T-helper 1 cell treated with Interleukin-12 subunit alpha and Interleukin-12 subunit beta and Interleukin-4 antibody, amounts not matched to agents 30 μg/mL and 1 μg/mL, for 36 hours (primary cell): ENCODE results near the gene AXIN2.
A peak's percentile ranks its signal among the peaks of the same experiment; 100 is the strongest.

ENCODE experiments used
- H3K27ac Mint-ChIP-seq: one replicate; pipeline ENCODE4 v1.8.0; 2021; ENCODE audit warnings: mild to moderate bottlenecking, mixed read lengths
- H3K27me3 Mint-ChIP-seq: one replicate; pipeline ENCODE4 v1.8.0; 2021; ENCODE audit warnings: low read depth, mixed read lengths
- H3K36me3 Mint-ChIP-seq: one replicate; pipeline ENCODE4 v1.8.0; 2021; ENCODE audit warnings: low read depth, mixed read lengths
- H3K4me1 Mint-ChIP-seq: one replicate; pipeline ENCODE4 v1.8.0; 2021; ENCODE audit warnings: low read depth, mixed read lengths
- H3K4me3 Mint-ChIP-seq: one replicate; pipeline ENCODE4 v1.8.0; 2021; ENCODE audit warnings: mild to moderate bottlenecking, moderate library complexity, mixed read lengths
- H3K9me3 Mint-ChIP-seq: one replicate; pipeline ENCODE4 v1.8.0; 2021; ENCODE audit warnings: mixed read lengths

The AXIN2 gene

GRCh38 chr17:65565559-65565958 is 4.1 kb upstream of the AXIN2 start:
- Mint-ChIP-seq H3K4me3 (no peak overlapping the region), H3K36me3 (no peaks in the 10 kb centered on the region), H3K9me3 (no peaks in the 10 kb centered on the region), H3K27me3 (peaks cover 31% of the 10 kb centered on the region), H3K27ac (no peak overlapping the region), H3K4me1 (peaks cover 13% of the 10 kb centered on the region)

GRCh38 chr17:65564793-65565192 is 3.3 kb upstream of the AXIN2 start:
- Mint-ChIP-seq H3K4me3 (no peak overlapping the region), H3K27ac (no peak overlapping the region), H3K36me3 (no peaks in the 10 kb centered on the region), H3K9me3 (no peaks in the 10 kb centered on the region), H3K27me3 (peaks cover 31% of the 10 kb centered on the region), H3K4me1 (peaks cover 13% of the 10 kb centered on the region)

DNA sequence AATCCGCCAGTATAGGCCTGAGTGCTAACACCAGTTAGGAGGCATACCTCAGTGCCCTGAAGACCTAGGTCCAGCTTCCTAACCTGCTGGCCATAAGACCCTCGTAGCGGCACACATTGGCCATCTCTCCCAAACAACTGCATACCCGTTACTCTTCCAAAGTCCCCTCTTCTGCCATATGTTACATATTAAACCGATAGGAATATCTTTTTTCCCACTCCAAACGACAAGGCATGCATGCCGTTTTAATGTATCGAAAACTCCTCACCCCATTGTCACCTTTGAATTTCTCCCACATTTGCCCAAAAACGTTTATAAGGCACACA is 721 bp upstream of the AXIN2 start:
- Mint-ChIP-seq H3K9me3 (no peaks in the 10 kb centered on the region), H3K4me1 (peaks cover 21% of the 10 kb centered on the region), H3K27ac (peak overlapping the region; percentile 52), H3K4me3 (peak overlapping the region; percentile 81), H3K27me3 (peaks cover 21% of the 10 kb centered on the region), H3K36me3 (no peaks in the 10 kb centered on the region)

DNA sequence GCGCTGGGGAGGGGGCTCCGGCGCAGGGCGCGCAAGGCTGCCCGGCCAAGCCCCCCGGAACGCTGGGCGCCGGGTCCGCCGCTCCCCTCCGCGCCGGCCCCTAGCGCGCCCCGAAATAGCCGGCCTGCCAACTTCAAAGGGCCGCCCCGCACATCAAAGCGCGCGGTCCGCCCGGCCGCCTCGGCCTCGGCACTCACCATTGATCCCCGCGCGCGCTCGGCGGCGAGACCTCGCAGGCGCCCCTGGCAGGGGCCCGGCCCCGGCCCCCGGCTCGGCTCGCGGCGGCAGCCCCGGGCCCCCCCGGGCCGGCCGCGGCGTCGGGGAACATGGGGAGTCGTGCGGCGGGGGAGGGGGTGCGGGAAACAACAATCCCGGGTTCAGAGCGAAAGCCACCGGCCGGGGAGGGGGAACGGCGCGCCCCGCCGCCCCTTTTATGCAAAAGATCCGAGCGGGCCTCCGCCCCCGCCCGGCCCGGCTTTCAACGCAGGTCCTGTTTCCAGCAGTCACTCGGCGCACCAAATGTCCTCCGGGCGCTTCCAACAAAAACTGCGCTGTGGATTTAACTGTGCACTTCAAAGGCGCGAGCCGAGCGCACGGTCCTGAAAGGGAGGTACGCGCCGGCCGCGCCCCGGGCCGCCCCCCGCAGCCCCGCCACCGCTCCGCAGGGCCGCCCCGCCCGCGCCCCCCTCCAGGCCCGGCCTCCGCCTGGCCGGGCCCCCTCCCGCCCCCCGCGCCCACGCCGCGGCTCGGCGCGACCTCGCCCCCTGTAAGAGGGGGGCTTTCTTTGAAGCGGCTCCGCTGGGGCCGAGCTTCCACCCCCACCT is 608 bp downstream of the AXIN2 start:
- H3K27ac Mint-ChIP-seq = no peak overlapping the region
- H3K36me3 Mint-ChIP-seq = no peaks in the 10 kb centered on the region
- peak overlapping the region; percentile 68 for H3K4me3 Mint-ChIP-seq
- peaks cover 21% of the 10 kb centered on the region for H3K4me1 Mint-ChIP-seq
- no peaks in the 10 kb centered on the region for H3K9me3 Mint-ChIP-seq
- peaks cover 21% of the 10 kb centered on the region for H3K27me3 Mint-ChIP-seq

- no peak overlapping the region for H3K27ac Mint-ChIP-seq
- peak overlapping the region; percentile 79 for H3K4me3 Mint-ChIP-seq
- peaks cover 16% of the 10 kb centered on the region for H3K27me3 Mint-ChIP-seq
- H3K4me1 Mint-ChIP-seq = peaks cover 21% of the 10 kb centered on the region
- H3K36me3 Mint-ChIP-seq = no peaks in the 10 kb centered on the region
- no peaks in the 10 kb centered on the region for H3K9me3 Mint-ChIP-seq
Measured at GRCh38 chr17:65559804-65560627, 1.4 kb downstream of the AXIN2 start.

DNA sequence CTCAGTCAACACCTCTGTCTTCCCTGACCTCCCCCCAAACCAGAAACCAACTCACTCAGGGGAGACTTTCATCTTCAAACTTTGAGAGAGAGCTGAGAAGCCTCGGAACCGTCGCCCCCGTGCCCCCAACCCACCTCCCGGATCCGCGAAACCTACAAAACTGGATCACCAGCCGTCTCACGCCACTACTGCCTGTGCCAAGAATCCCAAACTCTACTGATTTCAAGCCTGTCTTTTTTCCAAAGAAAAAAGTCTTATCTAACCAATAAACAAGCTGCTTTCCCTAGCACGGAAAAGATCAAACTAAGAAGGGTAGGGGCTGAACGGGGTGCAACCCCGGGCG is 2.0 kb downstream of the AXIN2 start:
- peak overlapping the region; percentile 79 for H3K4me3 Mint-ChIP-seq

DNA sequence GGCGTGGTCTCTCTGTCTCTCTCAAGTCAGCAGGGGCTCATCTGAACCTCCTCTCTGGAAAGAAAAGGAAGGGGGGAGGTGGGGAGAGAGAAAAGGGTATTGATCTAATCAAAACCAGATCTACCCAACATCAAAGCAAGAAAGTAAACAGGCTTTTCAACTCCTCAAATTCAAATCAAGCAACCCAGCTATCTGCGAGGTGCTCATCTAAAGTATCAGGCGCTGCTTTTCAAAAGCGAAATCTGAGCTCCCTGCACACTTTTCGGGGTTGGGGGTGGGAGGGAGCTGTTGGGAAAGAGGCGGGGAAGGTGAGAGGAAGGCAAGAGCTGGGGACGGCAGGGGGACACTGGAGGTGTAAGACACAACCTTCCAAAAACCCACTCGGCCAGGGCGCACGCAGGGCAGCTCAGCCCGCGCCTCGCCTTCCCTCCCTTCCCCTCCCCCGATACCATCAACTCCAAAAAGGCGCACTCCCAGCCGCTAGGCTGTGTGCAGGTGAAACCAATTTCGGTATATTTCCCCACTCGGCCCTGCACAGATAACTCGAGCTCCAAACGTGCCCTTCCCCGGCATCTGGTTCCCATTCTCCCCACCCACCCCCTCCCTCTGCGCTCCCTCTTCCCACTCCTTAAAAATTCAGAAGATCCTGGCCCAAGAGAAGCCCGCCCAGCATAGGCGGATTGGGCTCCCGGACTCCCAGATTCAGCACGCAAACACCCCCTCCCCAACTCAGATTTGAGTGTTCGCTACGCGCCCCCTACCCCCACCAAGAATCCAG is 2.6 kb downstream of the AXIN2 start:
- Mint-ChIP-seq H3K9me3 (no peaks in the 10 kb centered on the region), H3K4me1 (peaks cover 20% of the 10 kb centered on the region), H3K4me3 (peak overlapping the region; percentile 79), H3K36me3 (no peaks in the 10 kb centered on the region), H3K27me3 (peaks cover 19% of the 10 kb centered on the region), H3K27ac (peak overlapping the region; percentile 54)

More for the DNA sequence above, 2.0 kb downstream of the AXIN2 start:
- H3K27me3 Mint-ChIP-seq = peaks cover 14% of the 10 kb centered on the region
- peaks cover 21% of the 10 kb centered on the region for H3K4me1 Mint-ChIP-seq
- peak overlapping the region; percentile 54 for H3K27ac Mint-ChIP-seq
- H3K36me3 Mint-ChIP-seq = no peaks in the 10 kb centered on the region
- H3K9me3 Mint-ChIP-seq = no peaks in the 10 kb centered on the region

DNA sequence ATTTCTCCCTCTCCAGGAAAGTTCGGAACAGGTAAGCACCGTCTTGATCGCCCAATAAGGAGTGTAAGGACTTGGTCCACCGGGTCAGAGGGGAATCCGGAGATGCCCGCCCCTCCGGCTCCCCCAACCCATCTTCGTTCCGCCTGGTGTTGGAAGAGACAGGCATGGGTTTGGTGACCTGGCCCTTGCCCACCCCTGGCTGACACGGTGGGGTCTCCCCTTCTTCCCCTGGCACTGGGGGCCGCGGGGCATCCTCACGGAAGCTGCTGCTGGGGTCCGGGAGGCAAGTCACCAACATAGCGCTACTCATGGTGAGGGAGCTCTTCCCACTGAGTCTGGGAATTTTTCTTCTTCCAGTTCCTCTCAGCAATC is 3.2 kb downstream of the AXIN2 start:
- Mint-ChIP-seq H3K36me3 (no peaks in the 10 kb centered on the region), H3K27me3 (peaks cover 22% of the 10 kb centered on the region), H3K4me1 (peaks cover 22% of the 10 kb centered on the region), H3K27ac (no peak overlapping the region), H3K9me3 (no peaks in the 10 kb centered on the region), H3K4me3 (peak overlapping the region; percentile 24)

- Mint-ChIP-seq H3K9me3 (no peaks in the 10 kb centered on the region), H3K36me3 (no peaks in the 10 kb centered on the region), H3K27ac (no peak overlapping the region), H3K4me3 (no peak overlapping the region), H3K4me1 (peaks cover 26% of the 10 kb centered on the region), H3K27me3 (peaks cover 24% of the 10 kb centered on the region)
Measured at GRCh38 chr17:65557349-65558310, 3.8 kb downstream of the AXIN2 start.

DNA sequence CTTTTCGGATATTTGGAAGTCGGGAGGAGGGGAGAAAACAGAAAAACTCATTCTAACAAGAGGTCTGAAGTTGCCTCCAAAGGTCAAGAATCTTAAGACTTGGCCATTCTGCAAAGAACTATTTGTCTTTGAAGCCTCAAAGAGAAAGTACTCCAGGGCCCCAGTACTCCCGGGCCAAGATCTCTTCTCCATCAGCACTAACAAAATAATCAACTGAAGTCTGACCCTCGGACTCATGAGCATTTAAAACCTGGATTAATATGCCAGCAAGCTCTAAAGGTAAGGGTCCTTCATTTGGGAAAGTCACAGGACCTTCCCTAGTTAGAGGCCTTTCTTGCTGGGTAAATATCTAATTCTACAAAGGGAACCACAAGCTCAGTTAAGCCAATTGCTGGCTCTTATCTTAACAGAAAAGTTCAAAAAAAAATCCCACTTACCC is 4.5 kb downstream of the AXIN2 start:
- peaks cover 18% of the 10 kb centered on the region for H3K27me3 Mint-ChIP-seq
- H3K36me3 Mint-ChIP-seq = no peaks in the 10 kb centered on the region

DNA sequence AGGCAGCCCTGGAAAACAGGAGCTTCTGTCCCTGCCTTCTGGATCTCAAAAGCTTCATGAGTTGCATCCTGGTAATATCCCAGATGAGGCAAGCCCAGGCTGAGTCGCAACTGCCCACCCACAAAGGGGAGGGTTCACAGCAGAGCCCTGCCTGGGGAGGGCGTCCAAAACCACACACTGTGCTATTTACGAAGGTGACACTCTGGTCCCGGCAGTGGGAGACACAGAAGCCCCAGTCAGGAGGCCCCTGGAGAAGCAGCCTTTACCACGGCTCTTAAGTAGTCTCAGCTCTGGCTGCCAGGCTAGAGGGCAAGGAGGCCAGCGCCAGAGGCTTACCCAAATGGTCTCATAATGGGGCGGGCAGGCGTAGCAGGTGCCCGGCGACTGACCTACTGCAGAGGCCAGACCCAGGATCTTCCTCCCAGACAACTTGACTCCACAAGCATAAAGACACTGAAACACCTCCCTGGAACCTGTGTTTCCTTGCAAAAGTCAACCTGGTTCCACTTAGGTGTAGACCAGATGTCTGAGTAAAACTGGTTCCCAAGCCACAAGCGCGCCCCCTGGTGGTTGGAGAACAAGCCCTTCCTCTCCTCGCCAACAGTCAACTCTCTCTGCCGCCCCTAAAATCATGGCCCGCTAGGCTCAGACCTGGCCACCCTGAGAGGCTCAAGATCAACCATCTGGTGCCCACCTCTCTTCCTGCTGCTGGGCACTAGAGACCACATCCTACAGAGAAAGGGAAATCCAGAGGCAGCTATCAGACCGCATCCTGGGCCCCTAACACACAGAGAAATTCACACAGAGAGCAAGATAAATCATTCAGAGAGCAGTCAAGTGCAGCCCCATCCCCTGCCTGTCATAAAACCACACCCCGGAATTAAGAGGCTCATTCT is 5.2 kb downstream of the AXIN2 start:
- H3K4me3 Mint-ChIP-seq = no peak overlapping the region
- no peak overlapping the region for H3K27ac Mint-ChIP-seq

More for the DNA sequence above, 4.5 kb downstream of the AXIN2 start:
- Mint-ChIP-seq H3K4me3 (no peak overlapping the region), H3K27ac (no peak overlapping the region), H3K9me3 (no peaks in the 10 kb centered on the region), H3K4me1 (peaks cover 20% of the 10 kb centered on the region)

GRCh38 chr17:65554553-65555223 is 6.8 kb downstream of the AXIN2 start:
- Mint-ChIP-seq H3K27me3 (peaks cover 27% of the 10 kb centered on the region), H3K4me1 (peaks cover 18% of the 10 kb centered on the region), H3K4me3 (no peak overlapping the region), H3K36me3 (no peaks in the 10 kb centered on the region), H3K9me3 (no peaks in the 10 kb centered on the region), H3K27ac (no peak overlapping the region)

More for the DNA sequence above, 5.2 kb downstream of the AXIN2 start:
- Mint-ChIP-seq H3K27me3 (peaks cover 17% of the 10 kb centered on the region), H3K9me3 (no peaks in the 10 kb centered on the region), H3K36me3 (no peaks in the 10 kb centered on the region), H3K4me1 (peaks cover 18% of the 10 kb centered on the region)
